ENCODE data around the gene CDRT15L2.
"Not testable (repeated sequence)": the region's sequence is repeated elsewhere in the genome, so short reads cannot be mapped to it uniquely, and the experiment has no call there.

- not testable (repeated sequence) for TF ChIP-seq CTCF (conservative IDR thresholded peaks at IDR 0.05 in 1 of 2, IDR thresholded peaks at IDR 0.05 in 1 of 2; ENCODE audit: low read depth in 1 of 2, low read length in 2 of 2); EZH2 (IDR thresholded peaks at IDR 0.05; ENCODE audit: low read length, missing control alignments)
Measured at GRCh38 chr17:20559018-20559417, 20.5 kb upstream of the CDRT15L2 start.

Measured in fibroblast of lung (primary cell).